ACC112 (cell line): ENCODE data around the gene EXOC3L1.

ENCODE experiments used
- H2AFZ ChIP-seq: fragments of 200-600 bp; sonication (generic); one replicate; pipeline ENCODE4 v1.6.0; 2017; ENCODE audit warnings: antibody characterized with exemption, low read length; ENCODE audit not compliant: unreplicated experiment
- H3K27ac ChIP-seq: fragments of 200-600 bp; sonication (generic); 2 replicates; pipeline ENCODE4 v1.5.1; 2014; ENCODE audit warnings: low read depth, mild to moderate bottlenecking, antibody characterized with exemption, low read length, moderate library complexity
- H3K27me3 ChIP-seq: fragments of 200-600 bp; sonication (generic); 2 replicates; pipeline ENCODE4 v1.6.1; 2014; ENCODE audit warnings: mild to moderate bottlenecking, antibody characterized with exemption, low read length, moderate library complexity, mixed read lengths; ENCODE audit not compliant: insufficient read depth
- H3K36me3 ChIP-seq: fragments of 200-600 bp; sonication (generic); 2 replicates; pipeline ENCODE4 v1.6.1; 2016; ENCODE audit warnings: mild to moderate bottlenecking, antibody characterized with exemption, low read length, moderate library complexity, mixed read lengths; ENCODE audit not compliant: insufficient read depth
- H3K4me1 ChIP-seq: fragments of 200-600 bp; sonication (generic); one replicate; pipeline ENCODE4 v1.6.1; 2016; ENCODE audit warnings: low read length, mixed read lengths; ENCODE audit not compliant: insufficient read depth, unreplicated experiment, control insufficient read depth
- H3K4me3 ChIP-seq: fragments of 200-600 bp; sonication (generic); 2 replicates; pipeline ENCODE4 v1.5.1; 2014; ENCODE audit warnings: mild to moderate bottlenecking, low read depth, low read length
- H3K79me2 ChIP-seq: fragments of 200-600 bp; sonication (generic); one replicate; pipeline ENCODE4 v1.6.0; 2016; ENCODE audit warnings: low read length; ENCODE audit not compliant: control insufficient read depth, unreplicated experiment, insufficient read depth

The EXOC3L1 gene

GRCh38 chr16:67187175-67187890 lies 2.6 kb downstream of the EXOC3L1 start:
- peaks cover 26% of the 10 kb centered on the region for H3K4me1 ChIP-seq
- H3K79me2 ChIP-seq = peaks cover 12% of the 10 kb centered on the region
- H2AFZ ChIP-seq = no peak overlapping the region
- no peak overlapping the region for H3K4me3 ChIP-seq
- no peak overlapping the region for H3K27ac ChIP-seq
- no peaks in the 10 kb centered on the region for H3K27me3 ChIP-seq
- H3K36me3 ChIP-seq = no peaks in the 10 kb centered on the region

- peaks cover 31% of the 10 kb centered on the region for H3K4me1 ChIP-seq
- H3K4me3 ChIP-seq = peak overlapping the region; percentile 67; the same call in 1 of the 2 replicates
- no peaks in the 10 kb centered on the region for H3K27me3 ChIP-seq
- no peak overlapping the region for H3K27ac ChIP-seq
- no peak overlapping the region for H2AFZ ChIP-seq
- peaks cover 11% of the 10 kb centered on the region for H3K79me2 ChIP-seq
- no peaks in the 10 kb centered on the region for H3K36me3 ChIP-seq
Measured at GRCh38 chr16:67186550-67186950, 3.4 kb downstream of the EXOC3L1 start.

GRCh38 chr16:67185651-67186134 lies 4.2 kb downstream of the EXOC3L1 start:
- no peak overlapping the region for H2AFZ ChIP-seq
- peaks cover 33% of the 10 kb centered on the region for H3K4me1 ChIP-seq
- H3K79me2 ChIP-seq = peaks cover 11% of the 10 kb centered on the region
- no peaks in the 10 kb centered on the region for H3K27me3 ChIP-seq
- peak overlapping the region; percentile 22; the same call in 1 of the 2 replicates for H3K27ac ChIP-seq
- H3K4me3 ChIP-seq = peak overlapping the region; percentile 67
- no peaks in the 10 kb centered on the region for H3K36me3 ChIP-seq

GRCh38 chr16:67184995-67185650 lies 4.8 kb downstream of the EXOC3L1 start:
- Histone ChIP-seq H3K36me3 (no peaks in the 10 kb centered on the region), H3K4me3 (peak overlapping the region; percentile 81), H3K79me2 (peaks cover 11% of the 10 kb centered on the region), H2AFZ (no peak overlapping the region), H3K27me3 (no peaks in the 10 kb centered on the region), H3K27ac (no peak overlapping the region), H3K4me1 (peaks cover 33% of the 10 kb centered on the region)

- Histone ChIP-seq H3K27ac (no peak overlapping the region), H3K4me1 (peaks cover 33% of the 10 kb centered on the region), H3K27me3 (no peaks in the 10 kb centered on the region), H3K4me3 (peak overlapping the region; percentile 81), H3K36me3 (no peaks in the 10 kb centered on the region), H2AFZ (no peak overlapping the region), H3K79me2 (peaks cover 11% of the 10 kb centered on the region)
Measured at GRCh38 chr16:67184453-67184994, 5.4 kb downstream of the EXOC3L1 start.

- peaks cover 11% of the 10 kb centered on the region for H3K79me2 ChIP-seq
- peak within 1 kb of the TSS; percentile 83 for H3K27ac ChIP-seq
- H3K36me3 ChIP-seq = no peaks in the 10 kb centered on the region
- peaks cover 33% of the 10 kb centered on the region for H3K4me1 ChIP-seq
- no peaks in the 10 kb centered on the region for H3K27me3 ChIP-seq
- no peak within 1 kb of the TSS for H2AFZ ChIP-seq
- H3K4me3 ChIP-seq = peak within 1 kb of the TSS; percentile 81
Measured at GRCh38 chr16:67183627-67184452, 6.1 kb downstream of the EXOC3L1 start, which contains the start of gene MATCAP1. Gene MATCAP1, minus strand, starts transcription at chr16:67183963. Its CDS starts 3,353 bp downstream, at chr16:67180610.

GRCh38 chr16:67183284-67183626 lies 6.7 kb downstream of the EXOC3L1 start:
- Histone ChIP-seq H3K4me1 (peaks cover 33% of the 10 kb centered on the region), H3K27me3 (no peaks in the 10 kb centered on the region), H3K4me3 (peak overlapping the region; percentile 81), H3K36me3 (no peaks in the 10 kb centered on the region), H3K79me2 (peaks cover 11% of the 10 kb centered on the region), H3K27ac (peak overlapping the region; percentile 83), H2AFZ (no peak overlapping the region)

GRCh38 chr16:67182288-67182687 lies 7.6 kb downstream of the EXOC3L1 start:
- H3K79me2 ChIP-seq = peaks cover 11% of the 10 kb centered on the region
- H3K36me3 ChIP-seq = no peaks in the 10 kb centered on the region
- H3K4me1 ChIP-seq = peaks cover 33% of the 10 kb centered on the region
- H2AFZ ChIP-seq = no peak overlapping the region
- H3K27me3 ChIP-seq = no peaks in the 10 kb centered on the region
- peak overlapping the region; percentile 81 for H3K4me3 ChIP-seq
- H3K27ac ChIP-seq = peak overlapping the region; percentile 15; the same call in 1 of the 2 replicates

- H3K4me1 ChIP-seq = peaks cover 25% of the 10 kb centered on the region
- no peak overlapping the region for H2AFZ ChIP-seq
- peak overlapping the region; percentile 62 for H3K4me3 ChIP-seq
- peak overlapping the region; percentile 51 for H3K27ac ChIP-seq
- no peaks in the 10 kb centered on the region for H3K36me3 ChIP-seq
- H3K79me2 ChIP-seq = peaks cover 11% of the 10 kb centered on the region
- no peaks in the 10 kb centered on the region for H3K27me3 ChIP-seq
Measured at GRCh38 chr16:67181346-67181745, 8.6 kb downstream of the EXOC3L1 start.

GRCh38 chr16:67180166-67180565 lies 9.8 kb downstream of the EXOC3L1 start:
- no peak overlapping the region for H3K27ac ChIP-seq
- no peaks in the 10 kb centered on the region for H3K36me3 ChIP-seq
- peaks cover 11% of the 10 kb centered on the region for H3K79me2 ChIP-seq
- H3K27me3 ChIP-seq = no peaks in the 10 kb centered on the region
- no peak overlapping the region for H3K4me3 ChIP-seq
- H3K4me1 ChIP-seq = peaks cover 18% of the 10 kb centered on the region
- no peak overlapping the region for H2AFZ ChIP-seq
